Mammary epithelial cell (primary cell): Measurements from ENCODE around the gene SPTB.

Experiments used
- EZH2 ChIP-seq: IDR thresholded peaks from 2 replicates; pipeline ENCODE4 v1.6.1; 2012; ENCODE audit warnings: low read length, inconsistent platforms, borderline replicate concordance
- TF ChIP-seq, protein P1 (sequence below), 2 donors: IDR thresholded peaks in 1 of 2; conservative IDR thresholded peaks in 1 of 2; 2 replicates each; pipeline ENCODE4 v1.5.1; 2011 to 2012; ENCODE audit warnings: inconsistent platforms in 2 of 2, low read length in 2 of 2, mild to moderate bottlenecking in 2 of 2, control low read depth in 1 of 2, low read depth in 1 of 2; ENCODE audit not compliant: insufficient read depth in 1 of 2; ENCODE audit errors: extremely low read depth in 1 of 2

DNA sequence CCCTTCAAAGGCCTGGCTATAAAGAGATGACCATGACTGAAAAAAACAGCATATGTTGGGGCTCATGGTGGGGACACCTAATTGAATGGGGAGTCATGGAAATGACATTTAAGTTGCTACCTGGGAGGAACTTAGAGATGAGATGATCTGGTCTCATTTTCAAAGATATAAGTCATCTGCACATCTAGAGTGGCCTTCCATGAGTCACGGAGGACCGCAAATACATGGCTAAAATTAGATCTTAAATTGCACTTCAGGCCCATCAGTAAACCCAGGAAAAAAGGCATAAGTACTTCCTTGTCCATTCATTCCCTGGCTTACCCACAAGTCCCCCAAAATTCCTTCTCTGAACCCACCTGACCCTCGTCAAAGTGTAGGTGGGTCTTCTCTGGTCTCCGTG, 53.4 kb downstream of the SPTB start:
- TF ChIP-seq EZH2: no peak
- TF ChIP-seq, protein P1, sequence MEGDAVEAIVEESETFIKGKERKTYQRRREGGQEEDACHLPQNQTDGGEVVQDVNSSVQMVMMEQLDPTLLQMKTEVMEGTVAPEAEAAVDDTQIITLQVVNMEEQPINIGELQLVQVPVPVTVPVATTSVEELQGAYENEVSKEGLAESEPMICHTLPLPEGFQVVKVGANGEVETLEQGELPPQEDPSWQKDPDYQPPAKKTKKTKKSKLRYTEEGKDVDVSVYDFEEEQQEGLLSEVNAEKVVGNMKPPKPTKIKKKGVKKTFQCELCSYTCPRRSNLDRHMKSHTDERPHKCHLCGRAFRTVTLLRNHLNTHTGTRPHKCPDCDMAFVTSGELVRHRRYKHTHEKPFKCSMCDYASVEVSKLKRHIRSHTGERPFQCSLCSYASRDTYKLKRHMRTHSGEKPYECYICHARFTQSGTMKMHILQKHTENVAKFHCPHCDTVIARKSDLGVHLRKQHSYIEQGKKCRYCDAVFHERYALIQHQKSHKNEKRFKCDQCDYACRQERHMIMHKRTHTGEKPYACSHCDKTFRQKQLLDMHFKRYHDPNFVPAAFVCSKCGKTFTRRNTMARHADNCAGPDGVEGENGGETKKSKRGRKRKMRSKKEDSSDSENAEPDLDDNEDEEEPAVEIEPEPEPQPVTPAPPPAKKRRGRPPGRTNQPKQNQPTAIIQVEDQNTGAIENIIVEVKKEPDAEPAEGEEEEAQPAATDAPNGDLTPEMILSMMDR (conservative IDR thresholded peaks at IDR 0.05 in 1 of 2, IDR thresholded peaks at IDR 0.05 in 1 of 2; ENCODE audit: extremely low read depth in 1 of 2, insufficient read depth in 1 of 2, low read depth in 1 of 2, low read length in 2 of 2): no peak
